WTC11 (cell line): ENCODE results near the gene EGFR.

Experiments used
- ATF1 ChIP-seq: sonication (generic); formaldehyde crosslinking; IDR thresholded peaks from 2 replicates; pipeline ENCODE4 v1.8.1; 2023; ENCODE audit warnings: mild to moderate bottlenecking, moderate library complexity, missing genetic modification reagents
- ATF3 ChIP-seq: sonication (generic); formaldehyde crosslinking; conservative IDR thresholded peaks from 2 replicates; pipeline ENCODE4 v1.8.1; 2022; ENCODE audit warnings: mild to moderate bottlenecking, missing genetic modification reagents
- CTCF ChIP-seq: fragments of 200-600 bp; IDR thresholded peaks from 2 replicates; pipeline ENCODE4 v1.8.0; 2022; ENCODE audit warnings: antibody characterized with exemption
- ERG ChIP-seq: fragments of 250-450 bp; sonication (Bioruptor Pico); IDR thresholded peaks from 2 replicates; pipeline ENCODE4 v1.8.0; 2021; ENCODE audit warnings: mild to moderate bottlenecking
- IRF1 ChIP-seq: sonication (generic); formaldehyde crosslinking; IDR thresholded peaks from 2 replicates; pipeline ENCODE4 v1.8.0; 2023; ENCODE audit warnings: missing genetic modification reagents
- KAT7 ChIP-seq: sonication (generic); formaldehyde crosslinking; IDR thresholded peaks from 2 replicates; pipeline ENCODE4 v1.8.1; 2023; ENCODE audit warnings: missing genetic modification reagents, mild to moderate bottlenecking, borderline replicate concordance
- PREB ChIP-seq: sonication (generic); formaldehyde crosslinking; IDR thresholded peaks from 2 replicates; pipeline ENCODE4 v1.8.1; 2022; ENCODE audit warnings: mild to moderate bottlenecking, missing genetic modification reagents, moderate library complexity, borderline replicate concordance
- SMAD4 ChIP-seq: sonication (generic); formaldehyde crosslinking; IDR thresholded peaks from 2 replicates; pipeline ENCODE4 v1.8.0; 2022; ENCODE audit warnings: mild to moderate bottlenecking, missing genetic modification reagents
- TEAD1 ChIP-seq: sonication (generic); formaldehyde crosslinking; IDR thresholded peaks from 2 replicates; pipeline ENCODE4 v1.8.0; 2022; ENCODE audit warnings: mild to moderate bottlenecking, missing genetic modification reagents
- TEAD4 ChIP-seq: sonication (generic); formaldehyde crosslinking; IDR thresholded peaks from 2 replicates; pipeline ENCODE4 v1.8.0; 2022; ENCODE audit warnings: mild to moderate bottlenecking, missing genetic modification reagents
- TF ChIP-seq, protein P1 (sequence below): sonication (generic); formaldehyde crosslinking; IDR thresholded peaks from 2 replicates; pipeline ENCODE4 v1.8.0; 2022; ENCODE audit warnings: mild to moderate bottlenecking, missing genetic modification reagents
- TF ChIP-seq, protein P2 (sequence below): sonication (generic); formaldehyde crosslinking; IDR thresholded peaks from 2 replicates; pipeline ENCODE4 v1.8.0; 2022; ENCODE audit warnings: mild to moderate bottlenecking, missing genetic modification reagents

DNA sequence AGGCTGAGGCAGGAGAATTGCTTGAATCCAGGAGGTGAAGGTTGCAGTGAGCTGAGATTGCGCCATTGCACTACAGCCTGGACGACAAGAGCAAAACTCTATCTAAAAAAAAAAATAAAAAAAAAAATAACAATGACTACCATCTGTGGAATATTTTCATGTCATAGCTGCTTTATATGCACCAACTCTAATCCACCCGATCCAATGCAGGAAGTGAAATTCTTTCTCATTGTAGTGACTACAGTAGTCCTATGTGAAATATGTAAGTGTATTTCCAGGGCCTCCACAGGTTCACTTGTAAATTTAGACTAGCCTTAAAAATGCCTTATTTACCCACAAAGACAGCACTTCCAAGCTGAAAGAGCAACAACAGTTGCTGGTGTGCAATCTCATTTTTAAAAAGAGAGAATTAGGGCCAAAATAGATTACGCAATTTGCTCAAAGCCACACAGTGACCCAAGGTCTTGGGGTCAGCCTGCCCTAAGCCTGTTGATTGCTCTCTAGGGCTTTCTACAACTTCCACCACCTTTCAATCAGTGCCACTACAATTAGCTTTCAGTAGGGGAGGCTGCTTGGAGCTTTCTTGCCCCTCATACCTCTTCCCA, 25.8 kb upstream of the EGFR start:
- TF ChIP-seq CTCF (no peak), ERG (CRISPR knock-in tag) (no peak), PREB (CRISPR knock-in tag) (no peak), ATF1 (no peak), SMAD4 (CRISPR knock-in tag) (no peak), TEAD1 (CRISPR knock-in tag) (no peak), TEAD4 (CRISPR knock-in tag) (no peak), ATF3 (no peak), KAT7 (CRISPR knock-in tag) (no peak), IRF1 (no peak)
- TF ChIP-seq, protein P1, sequence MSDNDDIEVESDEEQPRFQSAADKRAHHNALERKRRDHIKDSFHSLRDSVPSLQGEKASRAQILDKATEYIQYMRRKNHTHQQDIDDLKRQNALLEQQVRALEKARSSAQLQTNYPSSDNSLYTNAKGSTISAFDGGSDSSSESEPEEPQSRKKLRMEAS (CRISPR knock-in tag) = no peak
- TF ChIP-seq, protein P2, sequence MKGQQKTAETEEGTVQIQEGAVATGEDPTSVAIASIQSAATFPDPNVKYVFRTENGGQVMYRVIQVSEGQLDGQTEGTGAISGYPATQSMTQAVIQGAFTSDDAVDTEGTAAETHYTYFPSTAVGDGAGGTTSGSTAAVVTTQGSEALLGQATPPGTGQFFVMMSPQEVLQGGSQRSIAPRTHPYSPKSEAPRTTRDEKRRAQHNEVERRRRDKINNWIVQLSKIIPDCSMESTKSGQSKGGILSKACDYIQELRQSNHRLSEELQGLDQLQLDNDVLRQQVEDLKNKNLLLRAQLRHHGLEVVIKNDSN = no peak
